ENCODE measurements around the gene SIK3.

DNA sequence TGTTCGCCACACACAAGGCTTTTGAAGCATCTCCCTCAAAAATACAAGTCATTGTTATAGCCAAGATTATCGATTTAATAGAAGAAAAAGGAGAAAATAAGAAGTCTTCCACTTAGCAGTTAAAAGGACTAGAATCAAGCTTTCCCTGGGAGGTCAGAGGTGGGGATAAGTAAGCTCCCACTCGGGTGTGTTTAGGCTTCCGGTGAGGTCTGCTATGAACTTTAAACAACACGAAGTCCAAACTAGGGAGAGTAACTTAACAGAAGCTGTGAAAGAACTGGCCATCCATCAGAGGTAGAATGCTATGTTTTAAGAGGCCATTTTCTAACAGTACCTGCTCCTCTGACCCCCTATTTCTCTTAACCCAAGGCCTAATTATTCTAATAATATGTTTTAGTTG, 169.4 kb downstream of the SIK3 start:
- TF ChIP-seq CTCF (IDR thresholded peaks at IDR 0.05) (no peak), POLR2A (IDR thresholded peaks at IDR 0.05) (no peak), EP300 (IDR thresholded peaks at IDR 0.05) (no peak)
